ENCODE data around the gene APBB3. TPM values are rescaled to one million over a fixed set of nuclear protein-coding genes. Genes with fewer than 3 reads are reported as not detected.

Gene APBB3
- total RNA-seq, 1 donor from 2014 or later: 6.7 TPM

DNA sequence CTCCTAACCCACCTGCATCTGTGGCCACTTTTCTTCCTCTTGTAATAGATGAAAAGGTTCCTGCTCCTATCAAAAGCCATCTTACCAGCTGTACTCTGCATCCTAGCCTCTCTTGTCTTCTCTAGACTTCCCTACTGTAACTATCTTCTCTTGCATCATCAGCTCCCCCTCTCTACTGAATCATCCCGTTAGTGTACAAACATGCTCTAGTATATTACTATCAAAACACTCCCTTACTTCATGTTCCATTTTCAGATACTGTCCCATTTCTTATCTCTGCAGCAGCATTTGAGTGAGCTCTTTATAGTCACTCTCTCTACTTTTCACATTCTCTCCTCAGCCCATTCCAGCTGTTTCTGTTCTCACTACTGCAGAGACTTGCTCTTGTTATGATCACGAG, 9.9 kb downstream of the APBB3 start:
- DNase-seq (ENCODE audit: low read depth in 2 of 2): no peak

DNA sequence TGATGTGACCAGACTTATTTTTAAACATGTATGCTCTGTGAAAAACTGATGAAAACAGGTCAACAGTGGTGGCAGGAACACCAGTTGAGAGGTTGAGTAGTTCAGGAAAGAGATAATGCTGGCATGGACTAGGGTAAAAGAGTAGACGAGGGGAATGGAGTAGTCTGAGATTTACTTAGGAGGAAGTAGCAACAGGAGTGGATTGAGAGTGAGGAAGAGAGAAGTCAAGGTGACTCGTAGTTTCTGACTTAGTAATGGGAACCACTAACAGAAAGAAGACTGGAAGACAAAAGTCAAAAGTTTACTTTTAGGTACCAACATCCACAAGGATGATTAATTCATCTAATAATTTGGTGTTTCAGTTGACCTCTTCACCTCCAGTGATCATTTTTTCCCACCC, 10.7 kb downstream of the APBB3 start:
- no peak for DNase-seq (ENCODE audit: low read depth in 2 of 2)

DNA sequence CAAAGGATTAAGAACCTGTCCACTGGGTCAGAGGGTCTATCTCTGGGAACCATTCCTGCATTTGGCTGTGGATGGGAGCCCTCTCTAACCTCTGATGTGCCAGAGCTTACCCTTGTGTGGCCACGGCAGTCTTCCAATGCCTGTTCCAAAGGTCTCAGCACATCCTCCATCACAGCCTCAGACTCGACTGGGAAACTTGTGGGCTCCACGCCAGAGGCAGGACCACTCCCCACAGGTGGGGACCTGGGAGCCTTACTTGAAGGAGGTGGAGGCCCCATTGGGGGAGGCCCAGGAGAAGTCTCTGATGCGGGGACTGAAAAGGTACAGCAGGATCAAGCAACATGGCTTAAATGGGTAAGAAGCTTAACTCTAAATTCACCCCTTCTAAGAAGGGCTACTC, 12.5 kb downstream of the APBB3 start:
- DNase-seq (ENCODE audit: low read depth in 2 of 2): no peak

DNA sequence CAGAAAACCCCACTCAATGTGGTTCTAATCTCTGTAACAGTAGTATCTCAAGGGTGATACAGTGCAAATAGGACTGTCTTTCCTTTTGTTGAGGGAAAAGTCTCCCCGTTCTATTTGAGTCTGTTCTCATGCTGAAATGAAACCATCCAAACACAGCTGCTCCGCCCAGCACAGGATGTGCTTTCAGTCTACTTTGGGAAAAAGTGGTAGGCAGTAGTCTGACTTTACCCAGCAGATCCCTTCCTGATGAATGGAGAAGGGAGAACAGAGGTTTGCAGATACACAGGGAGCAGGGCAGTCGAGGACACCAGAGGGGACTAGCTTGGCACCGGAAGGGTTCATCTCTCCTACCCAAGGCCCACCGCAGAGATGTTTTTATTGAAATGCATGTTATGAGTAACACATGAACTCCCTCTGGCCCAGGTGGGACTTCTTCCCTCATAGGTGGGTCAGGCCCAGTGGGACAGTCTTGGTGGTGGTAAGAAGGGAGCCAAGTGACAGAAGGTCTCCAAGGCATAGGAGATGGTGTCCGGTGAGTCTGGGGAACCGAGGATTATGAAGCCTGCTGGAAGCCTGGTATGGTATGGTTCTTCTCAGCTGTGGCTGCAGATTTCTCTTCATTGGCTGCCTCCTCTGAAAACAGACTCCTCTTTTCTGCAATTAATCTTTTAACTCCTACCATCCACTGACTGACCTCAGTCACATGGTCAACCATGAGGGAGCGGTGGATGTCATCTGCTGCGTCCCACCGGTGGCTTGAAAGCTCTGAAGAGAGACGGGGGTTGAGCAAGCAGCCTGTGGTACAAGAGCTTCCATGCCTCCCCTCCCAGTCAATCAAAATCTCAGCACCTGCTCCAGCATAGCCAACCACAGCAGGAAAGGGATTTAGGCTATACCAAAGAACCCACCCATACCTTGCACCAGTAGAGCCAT, 14.0 kb downstream of the APBB3 start:
- DNase-seq (ENCODE audit: low read depth in 2 of 2): no peak

- DNase-seq (ENCODE audit: low read depth in 2 of 2): peak; percentile 34 to 60
These were observed 14.9 kb downstream of the APBB3 start for GRCh38 chr5:140549237-140550144.

DNA sequence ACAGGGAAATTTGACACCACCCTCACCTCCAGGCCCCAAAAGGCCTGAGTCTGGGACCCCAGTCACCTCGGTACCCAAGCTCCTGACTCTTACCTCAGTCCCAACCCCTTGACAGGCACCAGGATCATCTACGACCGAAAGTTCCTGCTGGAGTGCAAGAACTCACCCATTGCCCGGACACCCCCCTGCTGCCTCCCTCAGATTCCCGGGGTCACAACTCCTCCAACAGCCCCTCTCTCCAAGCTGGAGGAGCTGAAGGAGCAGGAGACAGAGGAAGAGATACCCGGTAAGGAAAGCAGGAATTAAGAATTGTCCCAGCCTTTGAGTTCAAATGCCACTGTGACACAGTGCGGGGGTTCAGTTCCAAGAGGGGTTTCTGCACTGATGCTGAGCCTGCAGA, 15.6 kb downstream of the APBB3 start:
- no peak for DNase-seq (ENCODE audit: low read depth in 2 of 2)

DNA sequence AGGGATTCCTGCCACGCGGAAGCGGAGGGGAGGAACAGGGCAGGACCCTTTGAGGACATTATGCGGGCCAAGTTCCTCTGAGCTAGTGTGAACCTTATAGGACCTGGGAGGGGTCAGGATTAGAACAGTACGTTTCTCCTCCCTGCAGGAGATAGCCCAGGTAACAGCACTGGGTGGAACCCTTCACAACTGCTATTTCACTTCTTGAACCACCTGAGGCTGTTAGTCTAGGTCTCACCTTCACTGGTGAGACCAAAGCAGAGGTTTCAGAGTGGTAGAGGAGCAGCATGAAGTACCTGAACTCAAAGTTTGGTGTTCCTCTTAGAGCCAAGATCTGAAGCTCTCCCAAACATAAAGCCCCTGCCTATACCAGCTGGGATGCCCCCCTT, 16.1 kb downstream of the APBB3 start:
- no peak for DNase-seq (ENCODE audit: low read depth in 2 of 2)

DNA sequence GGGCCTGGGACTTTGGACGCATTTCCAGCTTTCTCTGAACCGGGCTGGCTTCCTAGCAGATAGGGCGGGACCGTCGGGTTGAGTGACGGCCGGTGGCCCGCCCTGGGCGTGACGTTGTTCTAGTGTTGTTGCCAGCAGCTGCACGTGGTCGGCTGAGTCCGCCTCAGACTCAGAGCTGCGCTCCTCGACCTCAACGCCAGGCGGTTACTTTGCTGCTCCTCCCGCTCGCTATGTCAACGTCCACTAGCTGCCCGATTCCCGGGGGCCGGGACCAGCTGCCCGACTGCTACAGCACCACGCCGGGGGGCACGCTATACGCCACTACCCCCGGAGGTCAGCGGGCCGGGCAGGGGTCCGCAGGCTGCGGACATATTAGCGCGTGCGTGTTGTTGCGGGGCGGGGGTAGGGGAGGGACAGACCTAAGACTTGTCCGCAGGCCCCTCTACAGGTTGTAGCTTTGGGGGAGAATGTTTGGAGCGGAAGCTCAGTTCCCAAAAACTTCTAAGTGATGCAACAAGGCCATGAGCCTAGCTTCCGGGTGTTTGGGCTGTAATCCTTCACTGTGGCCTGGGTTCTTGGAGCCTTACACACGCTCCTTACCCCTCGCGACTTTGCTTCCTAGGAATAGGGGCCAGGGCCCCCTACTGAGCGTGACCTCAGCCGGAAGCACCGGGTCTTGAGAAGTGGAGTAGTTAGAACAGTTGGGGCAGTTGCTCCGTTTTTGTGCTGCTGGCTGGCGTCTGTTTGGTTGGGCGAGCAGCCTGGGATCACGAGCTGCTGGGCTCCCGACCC, 16.7 kb downstream of the APBB3 start, which contains the start of gene EIF4EBP3:
EIF4EBP3 (plus strand) TSS at position 155 of the 792 bp plus-strand sequence; CDS start at position 231, 76 bp downstream.
- DNase-seq (ENCODE audit: low read depth in 2 of 2): peak; percentile 98 to 99

DNA sequence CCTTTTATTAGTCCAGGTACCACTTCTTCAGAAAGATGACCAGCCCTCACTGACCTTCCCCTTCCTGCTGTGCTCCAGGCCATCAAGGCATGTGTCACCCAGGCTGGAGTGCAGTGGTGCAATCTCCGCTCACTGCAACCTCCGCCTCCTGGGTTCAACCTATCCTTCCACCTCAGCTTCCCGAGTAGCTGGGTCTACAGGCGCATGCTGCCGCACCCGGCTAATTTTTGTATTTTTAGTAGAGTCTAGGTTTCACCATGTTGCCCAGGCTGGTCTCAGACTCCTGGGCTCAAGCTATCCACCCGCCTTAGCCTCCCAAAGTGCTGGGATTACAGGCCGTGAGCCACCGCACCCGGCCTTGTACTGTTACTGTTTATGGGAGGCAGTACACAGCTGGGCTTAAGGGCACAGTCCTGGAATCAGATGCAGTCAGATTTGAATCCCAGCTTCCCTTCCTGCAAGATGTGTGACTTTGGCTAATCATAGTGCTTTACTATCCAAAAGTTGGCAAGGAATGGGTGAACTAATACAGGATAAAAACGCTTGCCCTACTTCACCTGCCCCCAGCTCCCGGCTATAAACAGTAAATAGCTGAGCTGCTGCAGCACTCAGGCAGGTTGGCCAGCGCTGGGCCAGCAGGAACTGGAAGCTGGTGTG, 17.4 kb downstream of the APBB3 start:
- DNase-seq (ENCODE audit: low read depth in 2 of 2): no peak

DNA sequence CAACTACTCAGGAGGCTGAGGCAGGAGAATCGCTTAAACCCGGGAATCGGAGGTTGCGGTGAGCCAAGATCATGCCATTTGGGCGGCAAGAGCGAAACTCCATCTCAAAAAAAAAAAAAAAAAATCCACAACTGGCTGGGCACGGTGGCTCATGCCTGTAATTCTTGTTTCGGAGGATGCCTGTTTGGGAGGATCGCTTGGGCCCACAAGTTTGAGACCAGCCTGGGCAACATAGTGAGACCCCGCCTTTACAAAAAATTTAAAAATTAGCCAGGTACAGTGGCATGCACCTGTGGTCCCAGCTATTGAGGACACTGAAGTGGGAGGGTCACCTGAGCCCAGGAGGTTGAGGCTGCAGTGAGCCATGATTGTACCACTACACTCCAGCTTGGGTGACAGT, 18.8 kb downstream of the APBB3 start:
- DNase-seq (ENCODE audit: low read depth in 2 of 2): no peak

DNA sequence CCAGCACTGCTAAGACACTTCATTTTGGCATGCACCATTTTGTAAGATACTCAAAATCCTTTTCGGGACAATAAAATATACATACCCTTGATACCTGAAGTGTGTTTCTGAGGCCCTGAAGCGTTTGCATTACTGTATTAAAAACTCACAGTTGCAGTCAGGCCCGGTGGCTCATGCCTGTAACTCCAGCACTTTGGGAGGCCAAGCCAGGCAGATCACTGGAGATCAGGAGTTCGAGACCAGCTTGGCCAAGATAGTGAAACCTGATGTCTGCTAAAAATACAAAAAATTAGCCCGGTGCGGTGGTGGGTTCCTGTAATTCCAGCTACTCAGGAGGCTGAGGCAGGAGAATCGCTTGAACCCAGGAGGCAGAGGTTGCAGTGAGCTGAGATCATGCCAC, 19.4 kb downstream of the APBB3 start:
- DNase-seq (ENCODE audit: low read depth in 2 of 2): no peak

- DNase-seq (ENCODE audit: low read depth in 2 of 2): no peak
These were observed 21.4 kb downstream of the APBB3 start for GRCh38 chr5:140542972-140543371.

DNA sequence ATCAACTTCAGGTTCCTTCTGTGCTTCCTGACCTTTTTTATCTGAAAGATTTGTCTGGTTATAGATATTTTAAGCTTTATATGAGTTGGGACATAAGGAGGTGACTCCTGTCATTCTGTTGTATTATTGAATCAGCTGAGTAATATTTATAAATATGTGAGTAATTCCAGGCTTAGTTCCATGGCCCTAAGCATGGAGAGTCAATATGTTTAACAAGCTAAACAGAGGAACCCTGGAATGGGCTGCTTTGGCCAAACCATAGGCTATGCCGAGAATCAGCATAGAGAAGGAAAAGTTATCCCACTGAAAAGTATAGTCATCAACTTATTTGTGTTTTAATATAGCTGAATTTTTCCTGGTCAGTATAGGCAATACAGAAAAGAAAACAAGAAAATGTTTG, 24.2 kb downstream of the APBB3 start:
- no peak for DNase-seq (ENCODE audit: low read depth in 2 of 2)

DNA sequence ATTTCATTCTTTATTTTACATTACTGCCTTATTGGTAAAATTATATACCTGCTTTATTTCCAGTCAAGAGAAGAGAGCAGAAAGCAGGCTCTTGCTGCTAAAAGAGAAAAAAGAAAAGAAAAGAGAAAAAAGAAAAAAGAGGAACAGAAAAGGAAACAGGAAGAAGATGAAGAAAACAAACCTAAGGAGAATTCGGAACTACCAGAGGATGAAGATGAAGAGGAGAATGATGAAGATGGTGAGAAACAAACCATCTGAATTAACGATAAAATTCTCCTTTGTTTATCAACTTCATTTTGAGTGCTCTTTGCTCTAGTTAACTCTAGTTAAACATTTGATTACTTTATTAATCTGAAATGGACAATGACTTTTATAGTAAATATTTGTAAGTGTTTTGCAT, 40.4 kb downstream of the APBB3 start:
- DNase-seq (ENCODE audit: low read depth in 2 of 2): no peak

- DNase-seq (ENCODE audit: low read depth in 2 of 2): no peak
These were observed 51.3 kb downstream of the APBB3 start for GRCh38 chr5:140513124-140513523.

GRCh38 chr5:140509898-140510297, 54.5 kb downstream of the APBB3 start:
- DNase-seq (ENCODE audit: low read depth in 2 of 2): peak; percentile 40 to 81

Other genes with a start within 250 kb of the APBB3 start
- 16.6 and 20.4 TPM in 2 replicates for gene HBEGF, start 218.0 kb downstream of the APBB3 start, total RNA-seq
- gene SLC4A9, start 204.4 kb downstream of the APBB3 start, total RNA-seq: under 0.01 TPM in 1 of 2 replicates, not detected in the other
- gene ANKHD1, start 162.8 kb downstream of the APBB3 start, total RNA-seq: 39.2 and 47.0 TPM in 2 replicates
- gene EIF4EBP3, start 16.9 kb downstream of the APBB3 start, total RNA-seq: 0.87 and 1.2 TPM in 2 replicates
- 16.3 and 20.6 TPM in 2 replicates for gene SRA1, start 7.1 kb downstream of the APBB3 start, total RNA-seq
- 12.4 and 21.8 TPM in 2 replicates for gene SLC35A4, start 230 bp upstream of the APBB3 start, total RNA-seq
- gene CD14, start 68.6 kb upstream of the APBB3 start, total RNA-seq: 1.1 and 2.8 TPM in 2 replicates
- gene TMCO6, start 74.9 kb upstream of the APBB3 start, total RNA-seq: 8.1 and 10.5 TPM in 2 replicates
- gene NDUFA2, start 83.0 kb upstream of the APBB3 start, total RNA-seq: 70.0 and 90.3 TPM in 2 replicates
- gene IK, start 83.2 kb upstream of the APBB3 start, total RNA-seq: 47.7 and 55.8 TPM in 2 replicates
- gene WDR55, start 100.3 kb upstream of the APBB3 start, total RNA-seq: 19.8 and 28.2 TPM in 2 replicates
- under 0.01 and 0.22 TPM in 2 replicates for gene DND1, start 109.0 kb upstream of the APBB3 start, total RNA-seq
- 43.1 and 46.4 TPM in 2 replicates for gene HARS1, start 126.8 kb upstream of the APBB3 start, total RNA-seq
- gene HARS2, start 126.9 kb upstream of the APBB3 start, total RNA-seq: 21.0 and 21.1 TPM in 2 replicates
- 34.0 and 54.8 TPM in 2 replicates for gene ZMAT2, start 135.8 kb upstream of the APBB3 start, total RNA-seq
- gene PCDHA1, start 221.5 kb upstream of the APBB3 start, total RNA-seq: under 0.01 TPM in 1 of 2 replicates, not detected in the other
- under 0.01 TPM in 2 replicates for gene PCDHA2, start 230.3 kb upstream of the APBB3 start, total RNA-seq
- gene PCDHA3, start 236.5 kb upstream of the APBB3 start, total RNA-seq: 0.20 and 0.22 TPM in 2 replicates
- gene PCDHA4, start 242.5 kb upstream of the APBB3 start, total RNA-seq: under 0.01 TPM in 2 replicates

Data from lung microvascular endothelial cell (primary cell).